IgD-negative memory B cell (primary cell): ENCODE results near the gene PARD3B. TPM values are rescaled to one million over a fixed set of nuclear protein-coding genes. Genes with fewer than 3 reads are reported as not detected.

Experiments
- H3K27ac Mint-ChIP-seq, 3 donors: one replicate each; pipeline ENCODE4 v1.8.0; 2020 to 2022; ENCODE audit warnings: mild to moderate bottlenecking in 3 of 3, mixed read lengths in 3 of 3, moderate library complexity in 1 of 3
- H3K27me3 Mint-ChIP-seq: one replicate; pipeline ENCODE4 v1.8.0; 2021; ENCODE audit warnings: mixed read lengths
- H3K36me3 Mint-ChIP-seq: one replicate; pipeline ENCODE4 v1.8.0; 2020; ENCODE audit warnings: mild to moderate bottlenecking, mixed read lengths
- H3K4me1 Mint-ChIP-seq, 3 donors: one replicate each; pipeline ENCODE4 v1.8.0; 2020 to 2022; ENCODE audit warnings: mixed read lengths in 3 of 3, mild to moderate bottlenecking in 1 of 3
- H3K4me3 Mint-ChIP-seq, 4 donors: one replicate each; pipeline ENCODE4 v1.8.0; 2020 to 2022; ENCODE audit warnings: mild to moderate bottlenecking in 4 of 4, mixed read lengths in 4 of 4, moderate library complexity in 3 of 4
- H3K9me3 Mint-ChIP-seq, 3 donors: one replicate each; pipeline ENCODE4 v1.8.0; 2020 to 2021; ENCODE audit warnings: mixed read lengths in 3 of 3, mild to moderate bottlenecking in 1 of 3
- polyA plus RNA-seq: library from polyadenylated mRNA; unstranded; fragments of 300-500 nt; fragmentation: Illumina TruSeq; gene quantifications from one replicate; pipeline ENCODE4 v1.2.3, GENCODE V29; 2021

Gene PARD3B
- polyA plus RNA-seq, 1 donor from 2014 or later: 0.04 TPM

- Mint-ChIP-seq H3K27ac (no peak overlapping the region), H3K4me1 (no peaks in the 10 kb centered on the region), H3K4me3 (no peak overlapping the region), H3K27me3 (no peaks in the 10 kb centered on the region), H3K9me3 (peaks cover 0 to 4% (median 4%) of the 10 kb centered on the region in 3 donors), H3K36me3 (peaks cover 1% of the 10 kb centered on the region)
Measured at GRCh38 chr2:205171261-205171940, 626.1 kb downstream of the PARD3B start.

- H3K4me1 Mint-ChIP-seq: no peaks in the 10 kb centered on the region
- no peak overlapping the region for H3K4me3 Mint-ChIP-seq
- H3K9me3 Mint-ChIP-seq: peaks cover 0 to 2% (median 0%) of the 10 kb centered on the region in 3 donors
- H3K27ac Mint-ChIP-seq: peak overlapping the region in 1 of 3 donors; percentile 38
- no peaks in the 10 kb centered on the region for H3K36me3 Mint-ChIP-seq
- no peaks in the 10 kb centered on the region for H3K27me3 Mint-ChIP-seq
Measured at GRCh38 chr2:205175831-205176230, 630.6 kb downstream of the PARD3B start.

DNA sequence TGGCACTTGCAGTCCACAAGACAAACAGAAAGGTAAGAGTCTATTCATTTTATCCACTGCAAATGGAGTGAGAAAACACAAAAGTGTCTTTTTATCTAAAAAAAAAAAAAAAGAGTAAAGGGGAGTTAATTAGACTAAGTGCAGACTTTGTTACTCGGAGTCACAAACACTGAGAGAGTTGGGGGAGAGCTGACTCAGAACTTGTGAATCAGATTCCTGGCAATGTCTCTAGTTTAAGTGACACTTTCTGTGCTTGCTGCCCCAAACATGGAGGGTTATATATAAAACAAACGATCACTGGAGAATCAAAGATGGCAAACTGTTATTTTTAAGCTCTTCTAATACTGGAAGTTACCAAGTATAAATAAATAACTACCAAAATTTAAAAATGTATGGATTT lies 631.3 kb downstream of the PARD3B start:
- no peaks in the 10 kb centered on the region for H3K4me1 Mint-ChIP-seq
- no peak overlapping the region for H3K4me3 Mint-ChIP-seq
- peaks cover 0 to 2% (median 0%) of the 10 kb centered on the region in 3 donors for H3K9me3 Mint-ChIP-seq

DNA sequence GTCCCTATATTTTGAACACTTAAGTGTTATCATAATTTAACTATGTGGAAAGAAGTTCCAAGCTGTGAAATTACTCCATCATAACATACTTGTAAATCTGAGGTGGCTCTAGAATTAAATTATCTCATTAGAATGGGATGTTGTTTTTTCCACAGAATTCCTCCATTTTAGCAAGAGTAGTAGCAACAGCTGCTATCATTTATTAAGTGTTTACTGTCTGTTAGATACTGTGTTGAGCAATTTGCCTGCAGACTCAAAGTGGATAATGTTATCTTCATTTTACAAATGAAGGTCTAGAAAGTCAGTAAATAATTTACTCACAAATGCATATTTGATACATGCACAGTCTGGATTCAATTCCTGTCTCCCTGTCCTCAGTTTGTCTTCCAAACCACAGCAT lies 632.3 kb downstream of the PARD3B start:
- Mint-ChIP-seq H3K27ac (no peak overlapping the region), H3K36me3 (no peaks in the 10 kb centered on the region), H3K27me3 (no peaks in the 10 kb centered on the region), H3K4me3 (no peak overlapping the region), H3K9me3 (no peaks in the 10 kb centered on the region), H3K4me1 (no peaks in the 10 kb centered on the region)

More for the DNA sequence above, 631.3 kb downstream of the PARD3B start:
- Mint-ChIP-seq H3K27me3 (no peaks in the 10 kb centered on the region), H3K27ac (no peak overlapping the region), H3K36me3 (no peaks in the 10 kb centered on the region)

DNA sequence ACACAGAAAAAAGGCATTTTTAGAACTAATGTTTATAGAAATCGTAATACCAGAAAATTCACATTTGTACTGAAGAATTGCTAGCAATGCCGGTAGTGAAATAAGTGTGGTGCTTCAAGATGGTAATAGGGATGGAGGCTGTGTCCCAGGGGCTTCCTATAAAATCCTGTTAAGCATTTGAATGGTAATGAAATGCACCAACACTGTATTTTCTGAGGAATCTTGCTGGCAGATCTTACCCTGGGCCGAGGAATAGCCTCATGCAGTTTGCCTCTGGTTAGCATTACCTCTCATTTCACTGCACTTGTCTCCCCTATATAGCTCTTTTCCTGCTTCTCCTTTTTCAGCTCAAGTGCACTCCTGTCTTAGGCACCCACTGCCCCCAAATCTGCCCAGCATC lies 635.5 kb downstream of the PARD3B start:
- H3K36me3 Mint-ChIP-seq: no peaks in the 10 kb centered on the region
- no peaks in the 10 kb centered on the region for H3K9me3 Mint-ChIP-seq
- H3K27ac Mint-ChIP-seq: no peak overlapping the region
- H3K4me1 Mint-ChIP-seq: no peaks in the 10 kb centered on the region
- no peak overlapping the region for H3K4me3 Mint-ChIP-seq
- no peaks in the 10 kb centered on the region for H3K27me3 Mint-ChIP-seq

DNA sequence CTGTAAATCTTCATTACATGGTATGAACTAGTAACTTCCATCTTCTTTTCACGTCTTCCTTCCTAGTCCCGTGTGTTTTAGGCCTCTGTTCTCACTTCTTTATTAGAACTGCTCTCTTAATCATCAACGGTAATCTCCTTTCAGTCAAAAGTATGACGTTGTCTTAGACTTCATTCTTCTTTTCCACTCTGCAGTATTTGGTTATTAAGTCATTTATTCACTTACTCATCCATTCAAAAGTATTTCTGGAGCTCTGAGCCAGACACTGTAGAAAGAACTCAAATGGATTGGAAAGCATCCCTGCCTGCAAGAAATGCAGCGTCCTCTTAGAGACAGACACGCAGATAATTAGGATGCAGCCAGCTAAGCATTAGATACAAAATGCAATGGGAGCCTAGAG lies 642.5 kb downstream of the PARD3B start:
- H3K4me1 Mint-ChIP-seq: no peaks in the 10 kb centered on the region

GRCh38 chr2:205188239-205189138 lies 643.2 kb downstream of the PARD3B start:
- no peaks in the 10 kb centered on the region for H3K4me1 Mint-ChIP-seq
- H3K36me3 Mint-ChIP-seq: no peaks in the 10 kb centered on the region
- no peak overlapping the region for H3K4me3 Mint-ChIP-seq
- peaks cover 2% of the 10 kb centered on the region for H3K27me3 Mint-ChIP-seq
- no peaks in the 10 kb centered on the region for H3K9me3 Mint-ChIP-seq
- no peak overlapping the region for H3K27ac Mint-ChIP-seq

More for the DNA sequence above, 642.5 kb downstream of the PARD3B start:
- no peak overlapping the region for H3K27ac Mint-ChIP-seq
- H3K4me3 Mint-ChIP-seq: no peak overlapping the region
- H3K27me3 Mint-ChIP-seq: no peaks in the 10 kb centered on the region
- H3K9me3 Mint-ChIP-seq: no peaks in the 10 kb centered on the region
- H3K36me3 Mint-ChIP-seq: no peaks in the 10 kb centered on the region

DNA sequence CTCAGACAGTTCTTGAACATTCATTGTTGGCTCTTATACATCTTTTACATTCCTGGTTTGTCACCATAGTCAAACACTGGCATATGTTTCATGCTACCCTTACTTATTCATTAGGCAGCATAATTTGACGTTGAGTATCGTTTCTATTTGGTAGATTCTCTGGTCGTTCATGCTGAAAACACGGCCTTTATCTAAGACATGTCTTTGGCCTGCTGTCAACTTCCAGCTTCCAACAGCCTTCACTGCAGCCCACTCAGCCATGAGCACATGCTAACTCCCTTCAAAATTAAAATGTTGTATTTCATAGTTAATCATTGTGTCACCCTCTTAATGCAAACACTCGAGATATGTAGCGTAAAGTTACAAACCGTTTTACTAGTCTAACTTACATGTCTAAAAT lies 644.0 kb downstream of the PARD3B start:
- H3K36me3 Mint-ChIP-seq: no peaks in the 10 kb centered on the region
- H3K27ac Mint-ChIP-seq: no peak overlapping the region
- no peaks in the 10 kb centered on the region for H3K4me1 Mint-ChIP-seq
- H3K4me3 Mint-ChIP-seq: no peak overlapping the region
- H3K27me3 Mint-ChIP-seq: peaks cover 3% of the 10 kb centered on the region
- no peaks in the 10 kb centered on the region for H3K9me3 Mint-ChIP-seq

GRCh38 chr2:205190528-205190927 lies 645.3 kb downstream of the PARD3B start:
- Mint-ChIP-seq H3K36me3 (no peaks in the 10 kb centered on the region), H3K4me1 (no peaks in the 10 kb centered on the region), H3K9me3 (no peaks in the 10 kb centered on the region), H3K4me3 (no peak overlapping the region), H3K27me3 (peaks cover 3% of the 10 kb centered on the region), H3K27ac (no peak overlapping the region)

- H3K4me1 Mint-ChIP-seq: peaks cover 0 to 1% (median 0%) of the 10 kb centered on the region in 3 donors
- H3K4me3 Mint-ChIP-seq: no peak overlapping the region
- no peaks in the 10 kb centered on the region for H3K36me3 Mint-ChIP-seq
- H3K27me3 Mint-ChIP-seq: peaks cover 3% of the 10 kb centered on the region
- no peak overlapping the region for H3K27ac Mint-ChIP-seq
- no peaks in the 10 kb centered on the region for H3K9me3 Mint-ChIP-seq
Measured at GRCh38 chr2:205193125-205193835, 648.0 kb downstream of the PARD3B start.

GRCh38 chr2:205193836-205194228 lies 648.6 kb downstream of the PARD3B start:
- no peak overlapping the region for H3K27ac Mint-ChIP-seq

DNA sequence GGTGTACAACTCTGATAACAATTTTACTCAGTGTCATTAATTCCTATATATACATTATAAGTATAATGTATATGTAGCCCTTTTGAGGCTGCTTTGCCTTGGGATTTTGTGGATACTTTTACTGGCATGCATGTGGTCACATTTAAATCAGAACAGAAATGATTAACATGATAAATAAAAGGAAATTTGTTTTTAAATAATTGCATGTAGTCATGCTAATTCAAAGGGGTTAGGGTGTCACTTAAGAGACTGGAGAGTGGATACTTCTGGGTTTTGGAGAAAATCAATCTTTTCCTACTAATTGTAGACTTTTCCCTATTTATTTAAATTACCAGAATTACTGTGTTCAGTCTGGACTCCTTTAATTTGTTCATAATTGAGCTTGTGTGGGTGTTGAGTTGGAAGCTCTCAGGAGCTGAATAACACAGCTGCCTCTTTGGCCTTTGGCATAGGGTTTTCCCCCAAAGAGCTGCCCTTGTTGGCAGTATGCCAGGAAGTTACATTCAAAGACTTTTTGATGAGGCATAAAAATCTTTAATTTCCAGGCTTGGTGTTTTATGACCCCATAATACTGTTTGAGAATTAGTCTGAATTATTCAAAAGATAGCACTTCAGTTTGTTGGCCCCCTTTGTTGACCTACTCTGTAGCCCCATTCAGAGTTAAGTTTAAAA lies 652.3 kb downstream of the PARD3B start:
- Mint-ChIP-seq H3K27me3 (peaks cover 3% of the 10 kb centered on the region), H3K27ac (no peak overlapping the region), H3K36me3 (no peaks in the 10 kb centered on the region), H3K4me3 (no peak overlapping the region), H3K9me3 (no peaks in the 10 kb centered on the region), H3K4me1 (peaks cover 0 to 1% (median 0%) of the 10 kb centered on the region in 3 donors)

More at GRCh38 chr2:205193836-205194228, 648.6 kb downstream of the PARD3B start:
- Mint-ChIP-seq H3K4me1 (peaks cover 0 to 1% (median 0%) of the 10 kb centered on the region in 3 donors), H3K4me3 (no peak overlapping the region), H3K36me3 (no peaks in the 10 kb centered on the region), H3K9me3 (no peaks in the 10 kb centered on the region), H3K27me3 (peaks cover 3% of the 10 kb centered on the region)

GRCh38 chr2:205198140-205198525 lies 652.9 kb downstream of the PARD3B start:
- no peaks in the 10 kb centered on the region for H3K36me3 Mint-ChIP-seq
- no peak overlapping the region for H3K27ac Mint-ChIP-seq
- peaks cover 0 to 1% (median 0%) of the 10 kb centered on the region in 3 donors for H3K4me1 Mint-ChIP-seq
- peaks cover 3% of the 10 kb centered on the region for H3K27me3 Mint-ChIP-seq
- no peak overlapping the region for H3K4me3 Mint-ChIP-seq
- no peaks in the 10 kb centered on the region for H3K9me3 Mint-ChIP-seq

- peaks cover 0 to 2% (median 0%) of the 10 kb centered on the region in 3 donors for H3K9me3 Mint-ChIP-seq
- no peak overlapping the region for H3K27ac Mint-ChIP-seq
- H3K4me1 Mint-ChIP-seq: peaks cover 0 to 1% (median 0%) of the 10 kb centered on the region in 3 donors
- no peak overlapping the region for H3K4me3 Mint-ChIP-seq
- no peaks in the 10 kb centered on the region for H3K27me3 Mint-ChIP-seq
- no peaks in the 10 kb centered on the region for H3K36me3 Mint-ChIP-seq
Measured at GRCh38 chr2:205199165-205199850, 654.0 kb downstream of the PARD3B start.
